T-helper 17 cell (primary cell): ENCODE data around the gene CASP8AP2. TPM values are rescaled to one million over a fixed set of nuclear protein-coding genes. Genes with fewer than 3 reads are reported as not detected.
"Not testable (repeated sequence)": the region's sequence is repeated elsewhere in the genome, so short reads cannot be mapped to it uniquely, and the experiment has no call there.

Experiments used
- ATAC-seq: fragments of 150-1000 bp; cut with Tn5 transposase; 2 replicates; pipeline ENCODE4 v1.10.0; 2021; ENCODE audit warnings: mild to moderate bottlenecking, moderate library complexity
- DNase-seq, 3 donors: peaks; one replicate each; pipeline versions ENCODE4 v3.0.0 to v3.0.0-alpha.2; 2020 to 2021
- H3K9me3 ChIP-seq: one replicate; pipeline ENCODE4 v1.7.0; 2013; ENCODE audit warnings: low read length, mild to moderate bottlenecking; ENCODE audit not compliant: control insufficient read depth, poor library complexity, severe bottlenecking
- H3K27ac Mint-ChIP-seq: one replicate; pipeline ENCODE4 v1.8.0; 2022; ENCODE audit warnings: mild to moderate bottlenecking, moderate library complexity, mixed read lengths
- H3K27me3 Mint-ChIP-seq: one replicate; pipeline ENCODE4 v1.8.0; 2022; ENCODE audit warnings: mixed read lengths
- H3K36me3 Mint-ChIP-seq: one replicate; pipeline ENCODE4 v1.8.0; 2022; ENCODE audit warnings: low read depth, mixed read lengths
- H3K4me1 Mint-ChIP-seq: one replicate; pipeline ENCODE4 v1.8.0; 2022; ENCODE audit warnings: mild to moderate bottlenecking, mixed read lengths
- H3K4me3 Mint-ChIP-seq: one replicate; pipeline ENCODE4 v1.8.0; 2022; ENCODE audit warnings: mild to moderate bottlenecking, moderate library complexity, mixed read lengths
- total RNA-seq, 4 donors: library from RNA in 2 of 4; stranded (reverse) in 2 of 4; gene quantifications; one replicate each; pipeline ENCODE4 v1.2.3 and lab custom pipeline; 2022 to 2026

Gene CASP8AP2
- total RNA-seq, 2 donors from 2014 or later = 28.2 to 31.7 TPM

DNA sequence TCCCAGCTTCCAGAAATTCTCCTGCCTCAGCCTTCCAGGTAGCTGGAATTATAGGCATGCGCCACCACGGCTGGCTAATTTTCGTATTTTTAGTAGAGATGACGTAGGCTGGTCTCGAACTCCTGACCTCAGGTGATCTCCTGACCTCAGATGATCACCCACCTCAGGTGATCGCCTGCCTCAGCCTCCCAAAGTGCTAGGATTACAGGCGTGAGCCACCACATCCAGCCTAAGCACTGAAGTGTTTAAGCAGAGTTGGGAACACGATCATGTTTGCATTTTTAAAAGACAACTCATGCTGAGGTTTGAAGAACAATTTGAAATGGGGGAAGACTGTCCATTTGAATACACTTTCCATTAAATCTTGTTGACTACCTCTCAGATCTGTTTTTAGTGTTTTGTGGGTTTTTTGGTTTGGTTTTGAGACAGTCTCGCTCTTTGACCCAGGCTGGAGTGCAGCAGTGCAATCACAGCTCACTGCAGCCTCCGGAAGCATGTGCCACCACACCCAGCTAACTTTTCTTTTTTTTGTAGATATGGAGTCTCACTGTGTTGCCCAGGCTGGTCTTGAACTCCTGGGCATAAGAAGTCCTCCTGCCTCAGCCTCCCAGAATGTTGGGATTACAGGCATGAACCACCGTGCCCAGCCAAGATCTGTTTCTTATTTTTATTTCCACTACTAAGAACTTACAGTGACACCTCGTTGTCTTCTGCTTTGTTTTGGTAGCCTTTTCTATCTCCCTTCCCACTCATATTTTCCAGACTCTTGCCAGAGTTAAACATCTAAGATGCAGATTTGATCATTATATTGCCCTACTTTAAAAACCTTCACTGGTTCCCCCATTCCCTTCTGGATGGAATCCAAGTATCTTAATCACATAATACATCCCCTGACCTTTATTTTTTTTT, 5.5 kb downstream of the CASP8AP2 start:
- ATAC-seq (peak; percentile 88), DNase-seq (peak in 1 of 3 donors; percentile 14)
- Mint-ChIP-seq H3K4me3 (peak overlapping the region; percentile 81), H3K27ac (peak overlapping the region; percentile 92), H3K27me3 (no peaks in the 10 kb centered on the region), H3K36me3 (peaks cover 5% of the 10 kb centered on the region), H3K4me1 (peaks cover 51% of the 10 kb centered on the region)
- no peaks in the 10 kb centered on the region for H3K9me3 ChIP-seq

DNA sequence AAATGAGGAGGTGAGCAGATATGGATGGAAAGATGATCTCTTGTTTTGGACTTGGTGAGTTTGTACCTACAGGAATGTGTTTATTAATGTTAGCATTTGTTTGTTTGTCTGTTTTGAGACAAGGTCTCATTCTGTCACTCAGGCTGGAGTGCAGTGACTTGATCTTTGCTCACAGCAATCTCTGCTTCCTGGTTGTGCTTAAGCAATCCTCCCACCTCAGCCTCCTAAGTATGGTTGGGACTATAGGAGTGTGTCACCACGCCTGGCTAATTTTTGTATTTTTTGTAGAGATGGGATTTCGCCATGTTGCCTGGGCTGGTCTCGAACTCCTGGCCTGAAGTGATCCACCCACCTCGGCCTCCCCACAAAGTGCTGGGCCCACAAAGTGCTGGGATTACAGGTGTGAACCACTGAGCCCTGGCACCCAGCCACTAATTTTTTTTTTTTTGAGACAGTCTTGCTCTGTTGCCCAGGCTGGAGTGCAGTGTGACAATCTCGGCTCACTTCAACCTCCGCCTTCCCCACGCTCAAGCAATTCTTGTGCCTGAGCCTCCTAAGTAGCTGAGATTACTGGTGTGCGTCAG, 7.1 kb downstream of the CASP8AP2 start:
- no peaks in the 10 kb centered on the region for H3K9me3 ChIP-seq
- H3K4me1 Mint-ChIP-seq = peaks cover 38% of the 10 kb centered on the region
- peaks cover 5% of the 10 kb centered on the region for H3K36me3 Mint-ChIP-seq
- ATAC-seq (no peak), DNase-seq (no peak)
- H3K27me3 Mint-ChIP-seq = no peaks in the 10 kb centered on the region
- peak overlapping the region; percentile 58 for H3K4me3 Mint-ChIP-seq
- H3K27ac Mint-ChIP-seq = peak overlapping the region; percentile 65

DNA sequence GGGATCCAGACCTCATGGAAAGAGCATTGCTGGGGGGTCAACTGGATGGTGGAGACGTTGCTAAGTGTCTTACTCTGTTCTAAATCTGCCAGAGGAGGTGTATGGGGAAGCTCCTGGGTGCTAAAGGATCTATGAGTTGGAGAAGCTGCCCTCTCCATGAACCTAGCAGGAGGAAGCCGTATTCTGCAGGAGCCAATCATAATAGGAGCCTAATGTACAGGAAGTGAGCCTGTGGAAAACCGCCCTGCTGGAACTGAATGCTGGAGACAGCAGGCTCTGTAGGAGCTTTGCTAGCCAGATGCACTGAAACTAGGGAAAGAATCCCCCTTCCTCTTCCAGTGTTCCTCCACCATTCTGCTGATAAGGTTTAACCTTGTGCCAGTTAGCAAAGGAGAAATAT, 10.9 kb downstream of the CASP8AP2 start:
- DNase-seq = no peak
- no peak for ATAC-seq
- peaks cover 2% of the 10 kb centered on the region for H3K36me3 Mint-ChIP-seq
- no peak overlapping the region for H3K4me3 Mint-ChIP-seq
- no peaks in the 10 kb centered on the region for H3K27me3 Mint-ChIP-seq
- H3K4me1 Mint-ChIP-seq = peaks cover 41% of the 10 kb centered on the region
- no peak overlapping the region for H3K27ac Mint-ChIP-seq
- no peaks in the 10 kb centered on the region for H3K9me3 ChIP-seq

DNA sequence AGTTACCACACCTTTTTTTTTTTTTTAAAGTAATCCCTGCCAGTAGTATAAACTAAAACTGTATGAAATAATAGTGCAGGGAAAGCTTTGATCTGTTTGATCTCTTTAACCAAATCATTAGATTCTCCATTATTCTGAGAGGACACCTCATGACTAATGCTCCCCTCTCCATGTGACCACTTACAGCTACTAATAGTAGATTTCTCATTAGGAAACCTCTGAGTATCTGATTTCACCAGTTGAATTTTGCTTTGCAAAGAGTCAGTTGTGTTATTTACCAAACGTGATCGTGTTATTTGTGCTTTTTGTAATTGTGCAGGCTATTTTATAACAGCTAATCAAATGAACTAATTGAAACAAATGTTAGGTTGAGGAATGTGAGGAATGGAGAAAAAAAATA, 12.5 kb downstream of the CASP8AP2 start:
- no peak for ATAC-seq
- Mint-ChIP-seq H3K27ac (peak overlapping the region; percentile 56), H3K4me1 (peaks cover 27% of the 10 kb centered on the region)

DNA sequence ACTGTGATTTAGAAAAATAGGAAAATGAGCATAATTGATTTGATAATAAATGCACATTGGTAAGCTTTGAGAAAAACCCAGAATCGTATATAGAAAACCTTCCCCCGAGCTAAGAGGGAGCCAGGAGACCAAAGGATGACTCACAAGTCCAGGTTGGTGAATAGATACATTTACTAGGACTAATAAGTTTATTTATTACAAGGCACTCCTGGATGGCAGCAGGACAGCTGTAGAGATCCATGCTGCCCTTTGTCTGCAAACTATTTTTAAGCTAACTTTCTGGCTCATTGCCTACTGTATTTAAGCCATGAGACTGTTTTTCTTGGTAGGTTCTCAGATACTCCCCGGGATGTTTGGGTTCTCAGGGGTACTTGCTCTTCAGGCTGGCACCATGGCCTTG, 13.4 kb downstream of the CASP8AP2 start:
- Mint-ChIP-seq H3K27me3 (no peaks in the 10 kb centered on the region), H3K4me1 (peaks cover 24% of the 10 kb centered on the region), H3K27ac (peak overlapping the region; percentile 51), H3K4me3 (no peak overlapping the region), H3K36me3 (no peaks in the 10 kb centered on the region)
- ATAC-seq (no peak), DNase-seq (no peak)
- H3K9me3 ChIP-seq = no peaks in the 10 kb centered on the region

More for the DNA sequence above, 12.5 kb downstream of the CASP8AP2 start:
- H3K9me3 ChIP-seq = no peaks in the 10 kb centered on the region
- Mint-ChIP-seq H3K4me3 (no peak overlapping the region), H3K36me3 (no peaks in the 10 kb centered on the region), H3K27me3 (no peaks in the 10 kb centered on the region)
- DNase-seq = no peak

DNA sequence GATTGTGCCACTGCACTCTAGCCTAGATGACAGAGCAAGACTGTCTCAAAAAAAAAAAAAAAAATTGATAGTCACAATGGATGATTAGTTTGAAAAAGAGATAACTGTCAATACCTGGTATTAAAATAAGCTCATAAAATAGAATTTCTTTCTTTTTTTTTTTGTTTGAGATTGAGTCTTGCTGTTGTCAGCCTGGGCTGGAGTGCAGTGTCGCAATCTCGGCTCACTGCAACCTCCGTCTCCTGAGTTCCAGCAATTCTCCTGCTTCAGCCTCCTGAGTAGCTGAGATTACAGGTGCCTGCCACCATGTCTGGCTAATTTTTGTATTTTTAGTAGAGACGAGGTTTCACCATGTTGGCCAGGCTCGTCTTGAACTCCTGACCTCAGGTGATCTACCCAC, 17.8 kb downstream of the CASP8AP2 start:
- H3K9me3 ChIP-seq, H3K27ac Mint-ChIP-seq, DNase-seq, H3K27me3 Mint-ChIP-seq, H3K4me3 Mint-ChIP-seq, ATAC-seq, H3K36me3 Mint-ChIP-seq: not testable (repeated sequence)
- H3K4me1 Mint-ChIP-seq = peaks cover 18% of the 10 kb centered on the region

DNA sequence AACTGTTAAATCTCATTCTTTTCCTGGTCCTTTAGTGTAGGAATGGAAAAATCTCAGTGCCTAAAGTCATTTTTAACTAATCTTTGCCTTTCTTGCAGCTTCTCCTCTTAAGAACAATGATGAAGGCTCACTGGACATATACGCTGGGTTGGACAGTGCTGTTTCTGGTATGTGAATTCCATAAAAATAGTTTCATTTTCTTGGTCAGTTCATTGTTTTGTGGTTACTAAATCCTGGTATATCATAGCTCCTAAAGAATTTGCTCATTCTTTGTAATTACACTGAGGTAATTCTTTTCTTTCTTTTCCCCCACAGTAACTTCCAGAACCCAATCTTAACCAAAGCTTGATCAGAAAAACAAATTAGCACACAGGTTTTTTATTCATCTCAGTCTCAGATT, 23.4 kb downstream of the CASP8AP2 start:
- H3K4me1 Mint-ChIP-seq = peaks cover 7% of the 10 kb centered on the region
- no peak for DNase-seq
- ATAC-seq = no peak
- no peaks in the 10 kb centered on the region for H3K9me3 ChIP-seq
- peak overlapping the region; percentile 45 for H3K27ac Mint-ChIP-seq
- H3K27me3 Mint-ChIP-seq = no peaks in the 10 kb centered on the region
- H3K4me3 Mint-ChIP-seq = no peak overlapping the region
- peaks cover 4% of the 10 kb centered on the region for H3K36me3 Mint-ChIP-seq

DNA sequence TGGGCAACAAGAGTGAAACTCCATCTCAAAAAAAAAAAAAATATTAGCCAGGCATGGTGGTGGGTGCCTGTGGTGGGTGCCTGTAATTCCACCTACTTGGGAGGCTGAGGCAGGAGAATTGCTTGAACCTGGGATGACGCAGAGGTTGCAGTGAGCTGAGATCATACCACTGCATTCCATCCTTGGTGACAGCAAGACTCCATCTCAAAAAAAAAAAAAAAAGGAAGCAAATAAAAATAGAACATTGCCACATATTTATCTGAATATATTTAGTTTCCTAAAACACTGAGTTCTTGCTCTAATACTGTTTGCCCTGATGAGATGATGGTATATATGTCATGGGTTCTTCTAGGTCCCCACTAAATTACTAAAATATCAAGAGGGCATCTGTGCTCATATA, 28.4 kb downstream of the CASP8AP2 start:
- H3K4me3 Mint-ChIP-seq = no peak overlapping the region
- H3K9me3 ChIP-seq = no peaks in the 10 kb centered on the region
- peaks cover 8% of the 10 kb centered on the region for H3K4me1 Mint-ChIP-seq
- peaks cover 10% of the 10 kb centered on the region for H3K36me3 Mint-ChIP-seq
- no peak for DNase-seq
- no peaks in the 10 kb centered on the region for H3K27me3 Mint-ChIP-seq
- no peak overlapping the region for H3K27ac Mint-ChIP-seq
- ATAC-seq = no peak

DNA sequence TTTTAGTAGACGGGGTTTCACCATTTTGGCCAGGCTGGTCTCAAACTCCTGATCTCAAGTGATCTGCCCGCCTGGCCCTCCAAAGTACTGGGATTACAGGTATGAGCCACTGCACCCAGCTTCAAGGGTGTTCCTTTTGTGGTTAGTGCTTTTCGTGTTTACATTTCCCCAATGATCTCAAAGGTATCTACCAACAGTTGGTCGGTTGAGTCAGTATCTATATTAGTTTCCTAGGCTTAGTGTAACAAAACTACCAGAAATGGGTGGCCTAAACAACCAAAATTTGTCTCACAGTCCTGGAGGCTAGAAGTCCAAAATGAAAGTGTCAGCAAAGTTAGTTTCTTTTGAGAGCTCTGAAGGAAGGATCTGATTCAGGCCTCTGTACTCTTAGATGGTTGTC, 30.1 kb downstream of the CASP8AP2 start:
- H3K36me3 Mint-ChIP-seq = peaks cover 8% of the 10 kb centered on the region
- no peak overlapping the region for H3K4me3 Mint-ChIP-seq
- no peaks in the 10 kb centered on the region for H3K27me3 Mint-ChIP-seq
- peak overlapping the region; percentile 51 for H3K27ac Mint-ChIP-seq
- ATAC-seq = no peak
- no peaks in the 10 kb centered on the region for H3K9me3 ChIP-seq
- H3K4me1 Mint-ChIP-seq = peaks cover 8% of the 10 kb centered on the region
- no peak for DNase-seq

DNA sequence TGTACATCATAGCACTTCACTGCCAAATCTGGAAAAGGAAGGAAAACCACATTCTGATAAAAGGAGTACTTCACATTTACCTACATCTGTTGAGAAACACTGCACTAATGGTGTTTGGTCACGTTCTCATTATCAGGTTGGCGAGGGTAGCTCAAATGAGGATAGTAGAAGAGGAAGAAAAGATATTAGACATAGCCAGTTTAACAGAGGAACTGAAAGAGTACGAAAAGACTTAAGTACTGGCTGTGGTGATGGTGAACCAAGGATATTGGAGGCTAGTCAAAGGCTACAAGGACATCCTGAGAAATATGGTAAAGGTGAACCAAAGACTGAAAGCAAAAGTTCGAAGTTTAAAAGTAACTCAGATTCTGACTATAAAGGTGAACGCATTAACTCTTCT, 32.6 kb downstream of the CASP8AP2 start:
- H3K9me3 ChIP-seq = no peaks in the 10 kb centered on the region
- Mint-ChIP-seq H3K4me1 (peaks cover 5% of the 10 kb centered on the region), H3K4me3 (no peak overlapping the region), H3K27me3 (no peaks in the 10 kb centered on the region), H3K27ac (no peak overlapping the region), H3K36me3 (peaks cover 12% of the 10 kb centered on the region)
- ATAC-seq = no peak
- DNase-seq = no peak

DNA sequence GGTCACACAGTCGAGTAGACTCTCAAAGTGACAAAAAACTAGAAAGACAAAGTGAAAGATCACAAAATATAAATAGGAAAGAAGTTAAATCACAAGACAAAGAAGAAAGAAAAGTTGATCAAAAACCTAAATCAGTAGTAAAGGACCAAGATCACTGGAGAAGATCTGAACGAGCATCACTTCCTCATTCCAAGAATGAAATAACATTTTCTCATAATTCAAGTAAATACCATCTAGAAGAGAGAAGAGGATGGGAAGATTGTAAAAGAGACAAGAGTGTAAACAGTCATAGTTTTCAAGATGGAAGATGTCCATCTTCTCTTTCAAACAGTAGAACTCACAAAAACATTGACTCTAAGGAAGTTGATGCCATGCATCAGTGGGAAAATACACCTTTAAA, 33.0 kb downstream of the CASP8AP2 start:
- Mint-ChIP-seq H3K4me3 (no peak overlapping the region), H3K27ac (no peak overlapping the region), H3K27me3 (no peaks in the 10 kb centered on the region), H3K36me3 (peaks cover 12% of the 10 kb centered on the region), H3K4me1 (peaks cover 5% of the 10 kb centered on the region)
- H3K9me3 ChIP-seq = no peaks in the 10 kb centered on the region
- no peak for ATAC-seq
- no peak for DNase-seq

DNA sequence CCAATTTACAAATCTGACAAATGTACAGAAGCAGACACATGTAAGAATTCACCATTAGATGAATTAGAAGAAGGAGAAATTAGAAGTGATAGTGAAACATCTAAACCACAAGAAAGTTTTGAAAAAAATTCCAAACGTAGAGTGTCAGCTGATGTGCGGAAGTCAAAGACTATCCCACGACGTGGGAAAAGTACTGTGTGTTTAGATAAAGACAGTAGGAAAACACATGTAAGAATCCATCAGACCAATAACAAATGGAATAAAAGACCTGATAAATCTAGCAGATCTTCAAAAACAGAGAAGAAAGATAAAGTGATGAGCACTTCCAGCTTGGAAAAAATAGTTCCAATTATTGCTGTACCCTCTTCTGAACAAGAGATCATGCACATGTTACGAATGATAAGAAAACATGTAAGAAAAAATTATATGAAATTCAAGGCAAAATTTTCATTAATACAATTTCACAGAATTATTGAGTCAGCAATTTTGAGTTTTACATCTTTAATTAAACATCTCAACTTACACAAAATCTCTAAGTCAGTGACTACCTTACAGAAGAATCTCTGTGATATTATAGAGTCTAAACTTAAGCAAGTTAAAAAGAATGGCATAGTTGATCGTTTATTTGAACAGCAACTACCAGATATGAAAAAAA, 36.5 kb downstream of the CASP8AP2 start:
- DNase-seq (no peak), ATAC-seq (no peak)
- H3K4me1 Mint-ChIP-seq = peaks cover 2% of the 10 kb centered on the region
- H3K9me3 ChIP-seq = no peaks in the 10 kb centered on the region
- H3K27me3 Mint-ChIP-seq = no peaks in the 10 kb centered on the region
- H3K27ac Mint-ChIP-seq = no peak overlapping the region
- peaks cover 9% of the 10 kb centered on the region for H3K36me3 Mint-ChIP-seq
- H3K4me3 Mint-ChIP-seq = no peak overlapping the region

DNA sequence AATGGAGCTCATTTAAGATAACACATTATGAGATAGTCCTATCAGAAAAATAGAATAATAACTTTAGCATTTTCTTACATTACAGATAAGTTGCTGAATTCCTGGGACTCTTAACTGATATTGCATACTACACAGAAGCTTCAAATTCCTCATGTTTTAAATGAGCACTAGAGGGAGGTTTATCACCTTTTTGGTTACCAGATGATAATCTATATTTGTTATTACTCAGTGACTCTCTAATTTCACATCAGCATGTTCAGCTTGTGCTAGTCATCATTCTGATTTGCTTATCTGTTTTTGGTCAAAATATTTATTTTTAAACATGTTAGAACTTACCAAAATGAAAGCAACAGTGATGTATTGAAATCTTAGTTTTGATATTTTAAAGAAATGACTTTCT, 44.0 kb downstream of the CASP8AP2 start:
- H3K27me3 Mint-ChIP-seq = no peaks in the 10 kb centered on the region
- H3K9me3 ChIP-seq = no peaks in the 10 kb centered on the region
- no peaks in the 10 kb centered on the region for H3K36me3 Mint-ChIP-seq
- H3K4me3 Mint-ChIP-seq = no peak overlapping the region
- no peak overlapping the region for H3K27ac Mint-ChIP-seq
- DNase-seq (no peak), ATAC-seq (no peak)
- peaks cover 2% of the 10 kb centered on the region for H3K4me1 Mint-ChIP-seq
